Measurements from ENCODE around the gene DPH1.

Gene DPH1

DNA sequence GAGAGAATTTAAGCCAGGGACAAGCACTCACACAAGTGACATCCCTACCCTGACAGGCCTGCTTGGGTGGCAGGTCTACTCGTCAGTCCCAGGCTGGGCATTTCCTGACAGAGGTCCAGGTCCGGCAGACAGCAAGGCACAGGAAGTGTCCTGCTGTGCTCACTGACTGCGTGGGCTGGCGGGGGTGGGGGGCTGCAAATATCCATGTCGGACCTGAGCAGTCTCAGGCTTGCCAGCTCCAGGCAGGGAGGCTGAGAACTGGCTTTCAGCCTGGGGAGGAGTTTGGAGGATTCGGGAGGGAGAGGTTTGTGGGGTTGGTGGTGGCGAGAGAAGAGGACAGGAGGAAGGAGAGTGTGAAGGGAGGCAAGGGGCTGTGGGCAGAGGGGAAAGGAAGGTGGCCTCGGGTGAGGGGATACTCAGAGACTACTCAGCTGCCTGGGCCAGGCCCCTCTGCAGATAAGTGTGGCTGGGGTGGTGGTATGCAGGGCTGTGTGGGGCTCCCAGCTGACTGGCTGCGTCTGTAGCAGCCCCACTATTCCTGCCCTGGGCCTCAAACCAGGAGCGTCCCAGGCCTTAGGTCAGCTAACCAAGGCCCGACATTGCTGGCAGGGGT is 32.7 kb downstream of the DPH1 start (continued):
- TF ChIP-seq ZNF274 (IDR thresholded peaks at IDR 0.05; ENCODE audit: low read length) (no peak), ZNF274 (tag by site-specific recombination; IDR thresholded peaks at IDR 0.05; ENCODE audit: borderline replicate concordance) (no peak), HOXA7 (CRISPR knock-in tag; IDR thresholded peaks at IDR 0.05; ENCODE audit: borderline replicate concordance) (no peak)

DNA sequence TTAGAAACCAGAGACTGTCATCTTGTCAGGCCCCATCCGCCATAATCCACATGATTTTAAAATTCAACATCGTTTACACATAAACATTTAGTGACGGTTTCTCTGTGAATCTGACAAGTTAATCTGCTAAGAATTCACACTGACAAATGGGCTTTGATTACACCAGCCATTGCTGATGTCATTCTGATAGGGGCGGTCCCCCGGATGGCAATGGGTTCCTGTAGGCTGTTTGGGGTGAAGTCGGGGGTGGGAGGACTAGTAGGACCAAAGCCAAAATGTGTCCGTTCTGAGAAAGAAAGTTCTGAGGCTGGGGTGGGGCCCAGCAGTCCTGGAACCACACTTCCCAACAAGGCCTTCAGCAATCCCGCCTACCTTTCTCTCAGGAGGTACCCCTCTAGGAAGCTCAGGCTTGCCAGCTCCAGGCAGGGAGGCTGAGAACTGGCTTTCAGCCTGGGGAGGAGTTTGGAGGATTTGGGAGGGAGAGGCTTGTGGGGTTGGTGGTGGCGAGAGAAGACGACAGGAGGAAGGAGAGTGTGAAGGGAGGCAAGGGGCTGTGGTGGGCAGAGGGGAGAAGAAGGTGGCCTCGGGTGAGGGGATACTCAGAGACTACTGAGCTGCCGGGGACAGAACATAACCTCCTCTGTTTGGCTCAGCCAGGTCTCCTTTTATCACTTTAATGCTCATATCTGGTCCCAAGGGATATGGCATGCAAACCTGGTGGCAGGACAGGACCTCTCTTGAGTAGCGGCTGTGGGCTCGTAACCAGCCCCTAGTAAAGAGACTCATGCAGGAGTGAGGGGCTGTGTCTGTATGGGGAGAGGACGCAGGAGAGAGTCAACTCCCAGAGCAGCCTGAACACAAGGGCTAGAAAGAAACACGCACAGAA is 33.6 kb downstream of the DPH1 start:
- H3K27ac ChIP-seq (ENCODE audit: extremely low read depth, low read depth, low read length): no peak overlapping the region
- H3K36me3 ChIP-seq (ENCODE audit: control insufficient read depth in 2 of 2, insufficient read depth in 1 of 2, low read length in 2 of 2): peaks cover 0 to 55% of the 10 kb centered on the region in 2 experiments; a peak in 1 of 3 replicates
- POLR2A ChIA-PET: no interaction called here
- CTCF ChIA-PET: interaction anchor here (0.5 to 4.0 kb wide), 12 partner anchors 9 to 490 kb away, joined by 3 to 41 read pairs (median 4); partner anchors contain the start of gene HIC1
- H3K9me3 ChIP-seq (ENCODE audit: control insufficient read depth, insufficient read depth, low read depth, low read length): no peaks in the 10 kb centered on the region
- no peak for TF ChIP-seq ZXDB (tag by site-specific recombination; IDR thresholded peaks at IDR 0.05)
- no peak for TF ChIP-seq ZNF366 (tag by site-specific recombination; conservative IDR thresholded peaks at IDR 0.05)
- TF ChIP-seq ZNF701 (tag by site-specific recombination; IDR thresholded peaks at IDR 0.05): no peak
- TF ChIP-seq, protein P1, sequence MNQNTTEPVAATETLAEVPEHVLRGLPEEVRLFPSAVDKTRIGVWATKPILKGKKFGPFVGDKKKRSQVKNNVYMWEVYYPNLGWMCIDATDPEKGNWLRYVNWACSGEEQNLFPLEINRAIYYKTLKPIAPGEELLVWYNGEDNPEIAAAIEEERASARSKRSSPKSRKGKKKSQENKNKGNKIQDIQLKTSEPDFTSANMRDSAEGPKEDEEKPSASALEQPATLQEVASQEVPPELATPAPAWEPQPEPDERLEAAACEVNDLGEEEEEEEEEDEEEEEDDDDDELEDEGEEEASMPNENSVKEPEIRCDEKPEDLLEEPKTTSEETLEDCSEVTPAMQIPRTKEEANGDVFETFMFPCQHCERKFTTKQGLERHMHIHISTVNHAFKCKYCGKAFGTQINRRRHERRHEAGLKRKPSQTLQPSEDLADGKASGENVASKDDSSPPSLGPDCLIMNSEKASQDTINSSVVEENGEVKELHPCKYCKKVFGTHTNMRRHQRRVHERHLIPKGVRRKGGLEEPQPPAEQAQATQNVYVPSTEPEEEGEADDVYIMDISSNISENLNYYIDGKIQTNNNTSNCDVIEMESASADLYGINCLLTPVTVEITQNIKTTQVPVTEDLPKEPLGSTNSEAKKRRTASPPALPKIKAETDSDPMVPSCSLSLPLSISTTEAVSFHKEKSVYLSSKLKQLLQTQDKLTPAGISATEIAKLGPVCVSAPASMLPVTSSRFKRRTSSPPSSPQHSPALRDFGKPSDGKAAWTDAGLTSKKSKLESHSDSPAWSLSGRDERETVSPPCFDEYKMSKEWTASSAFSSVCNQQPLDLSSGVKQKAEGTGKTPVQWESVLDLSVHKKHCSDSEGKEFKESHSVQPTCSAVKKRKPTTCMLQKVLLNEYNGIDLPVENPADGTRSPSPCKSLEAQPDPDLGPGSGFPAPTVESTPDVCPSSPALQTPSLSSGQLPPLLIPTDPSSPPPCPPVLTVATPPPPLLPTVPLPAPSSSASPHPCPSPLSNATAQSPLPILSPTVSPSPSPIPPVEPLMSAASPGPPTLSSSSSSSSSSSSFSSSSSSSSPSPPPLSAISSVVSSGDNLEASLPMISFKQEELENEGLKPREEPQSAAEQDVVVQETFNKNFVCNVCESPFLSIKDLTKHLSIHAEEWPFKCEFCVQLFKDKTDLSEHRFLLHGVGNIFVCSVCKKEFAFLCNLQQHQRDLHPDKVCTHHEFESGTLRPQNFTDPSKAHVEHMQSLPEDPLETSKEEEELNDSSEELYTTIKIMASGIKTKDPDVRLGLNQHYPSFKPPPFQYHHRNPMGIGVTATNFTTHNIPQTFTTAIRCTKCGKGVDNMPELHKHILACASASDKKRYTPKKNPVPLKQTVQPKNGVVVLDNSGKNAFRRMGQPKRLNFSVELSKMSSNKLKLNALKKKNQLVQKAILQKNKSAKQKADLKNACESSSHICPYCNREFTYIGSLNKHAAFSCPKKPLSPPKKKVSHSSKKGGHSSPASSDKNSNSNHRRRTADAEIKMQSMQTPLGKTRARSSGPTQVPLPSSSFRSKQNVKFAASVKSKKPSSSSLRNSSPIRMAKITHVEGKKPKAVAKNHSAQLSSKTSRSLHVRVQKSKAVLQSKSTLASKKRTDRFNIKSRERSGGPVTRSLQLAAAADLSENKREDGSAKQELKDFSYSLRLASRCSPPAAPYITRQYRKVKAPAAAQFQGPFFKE (tag by site-specific recombination; IDR thresholded peaks at IDR 0.05; ENCODE audit: borderline replicate concordance): no peak
- peak; percentile 23; the same call in 1 of the 2 replicates for TF ChIP-seq ZFHX2 (tag by site-specific recombination; conservative IDR thresholded peaks at IDR 0.05)
- TF ChIP-seq REPIN1 (tag by site-specific recombination; IDR thresholded peaks at IDR 0.05; ENCODE audit: low read depth): no peak
- no peak for TF ChIP-seq ZNF664 (tag by site-specific recombination; IDR thresholded peaks at IDR 0.05)
- TF ChIP-seq, protein P2, sequence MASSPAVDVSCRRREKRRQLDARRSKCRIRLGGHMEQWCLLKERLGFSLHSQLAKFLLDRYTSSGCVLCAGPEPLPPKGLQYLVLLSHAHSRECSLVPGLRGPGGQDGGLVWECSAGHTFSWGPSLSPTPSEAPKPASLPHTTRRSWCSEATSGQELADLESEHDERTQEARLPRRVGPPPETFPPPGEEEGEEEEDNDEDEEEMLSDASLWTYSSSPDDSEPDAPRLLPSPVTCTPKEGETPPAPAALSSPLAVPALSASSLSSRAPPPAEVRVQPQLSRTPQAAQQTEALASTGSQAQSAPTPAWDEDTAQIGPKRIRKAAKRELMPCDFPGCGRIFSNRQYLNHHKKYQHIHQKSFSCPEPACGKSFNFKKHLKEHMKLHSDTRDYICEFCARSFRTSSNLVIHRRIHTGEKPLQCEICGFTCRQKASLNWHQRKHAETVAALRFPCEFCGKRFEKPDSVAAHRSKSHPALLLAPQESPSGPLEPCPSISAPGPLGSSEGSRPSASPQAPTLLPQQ (tag by site-specific recombination; IDR thresholded peaks at IDR 0.05): 0 out of 2 replicates have a peak, but pooled peaks have one; percentile 40
- no peak for TF ChIP-seq ZBTB1 (tag by site-specific recombination; IDR thresholded peaks at IDR 0.05)
- TF ChIP-seq KLF16 (tag by site-specific recombination; IDR thresholded peaks at IDR 0.05): no peak
- TF ChIP-seq ZNF529 (tag by site-specific recombination; IDR thresholded peaks at IDR 0.05; ENCODE audit: insufficient replicate concordance): no peak
- TF ChIP-seq KLF8 (tag by site-specific recombination; IDR thresholded peaks at IDR 0.05): no peak
- no peak for TF ChIP-seq ZNF10 (tag by site-specific recombination; IDR thresholded peaks at IDR 0.05)
- no peak for TF ChIP-seq ZNF292 (tag by site-specific recombination; IDR thresholded peaks at IDR 0.05; ENCODE audit: borderline replicate concordance, low read depth)
- H3K4me3 ChIP-seq (ENCODE audit: low read depth, low read length): no peak overlapping the region
- no peaks in the 10 kb centered on the region; the same call in 1 of the 2 replicates for H3K4me1 ChIP-seq (ENCODE audit: control insufficient read depth, insufficient read depth, low read length)

All from HEK293 (cell line).